Adrenal gland (tissue), 12 donors: ENCODE data around the gene THSD1. TPM values are rescaled to one million over a fixed set of nuclear protein-coding genes. Genes with fewer than 3 reads are reported as not detected.

ENCODE experiments used
- DNase-seq, 7 donors: peaks; one replicate each; pipeline ENCODE4 v3.0.0-alpha.2; 2019 to 2020
- H3K27ac ChIP-seq, 5 donors: fragments of 200-600 bp; sonication (generic) in 4 of 5; 1 replicate in 3 of 5; 2 replicates in 2 of 5; pipeline versions ENCODE4 v1.5.1 to v1.8.0; 2016 to 2020; ENCODE audit warnings: mild to moderate bottlenecking in 1 of 5
- H3K27me3 ChIP-seq: fragments of 200-600 bp; 2 replicates; pipeline ENCODE4 v1.8.0; 2021
- H3K36me3 ChIP-seq, 2 donors: fragments of 200-600 bp; replicated peaks in 1 of 2; 1 replicate in 1 of 2; 2 replicates in 1 of 2; pipeline versions ENCODE4 v1.5.1 to v1.8.0; 2018 to 2022
- H3K4me1 ChIP-seq, 2 donors: fragments of 200-600 bp; replicated peaks in 1 of 2; 1 replicate in 1 of 2; 2 replicates in 1 of 2; pipeline versions ENCODE4 v1.5.1 to v1.8.0; 2018 to 2021
- H3K4me3 ChIP-seq, 4 donors: fragments of 200-600 bp; sonication (generic) in 3 of 4; one replicate each; pipeline ENCODE4 v1.5.1; 2016 to 2018
- H3K9me3 ChIP-seq, 3 donors: fragments of 200-600 bp; sonication (generic) in 1 of 3; replicated peaks in 1 of 3; 1 replicate in 2 of 3; 2 replicates in 1 of 3; pipeline versions ENCODE4 v1.5.1 to v1.8.0; 2016 to 2021
- POLR2A ChIP-seq, 2 donors: fragments of 450-650 bp; IDR thresholded peaks; one replicate each; pipeline ENCODE4 v1.6.1; 2017; ENCODE audit warnings: antibody characterized with exemption in 2 of 2, mild to moderate bottlenecking in 2 of 2, moderate library complexity in 1 of 2
- WGBS, 4 donors: extraction: QIAGEN DNeasy Blood & Tissue Kit in 2 of 4; methylation state at CpG; one replicate each; pipeline versions ENCODE4 v1.1.5 to v1.1.7; 2013 to 2017; 5-methylcytosine and 5-hydroxymethylcytosine counted together
- intact Hi-C, 2 donors: fragments of 100-400 bp; cut with DNase I; formaldehyde crosslinking; loops; one replicate each; pipeline versions ENCODE4 v1.14.1 to v1.15.0; 2022 to 2023
- polyA plus RNA-seq, 3 donors: library from polyadenylated mRNA; stranded (reverse); fragments of 200-250 nt in 2 of 3; fragments of 350-450 nt in 1 of 3; fragmentation: Illumina TruSeq in 1 of 3; extraction: RNeasy Lipid Tissue Mini Kit (QIAGEN cat#74804) in 1 of 3; gene quantifications; one replicate each; pipeline ENCODE4 v1.2.3, GENCODE V29; 2013 to 2014
- total RNA-seq, 9 donors: library from RNA; depleted of rRNA in 4 of 9; stranded (reverse); fragments of >200 nt in 4 of 9; fragments of 120-200 nt in 1 of 9; fragmentation: NEBNext Ultra II Directional in 1 of 9; extraction: Animal tissue kit (Norgen Biotek cat#: 25700) in 1 of 9; gene quantifications; one replicate each; pipeline versions ENCODE4 v1.1.0 to v1.2.4, GENCODE V29; 2013 to 2023
- TF ChIP-seq, protein P1 (sequence below), 6 experiments: fragments of 450-650 bp in 4 of 6; fragments of 200-600 bp in 2 of 6; sonication (generic) in 1 of 6; IDR thresholded peaks; 1 replicate in 5 of 6; 2 replicates in 1 of 6; pipeline versions ENCODE4 v1.5.1 to v1.8.0; 2016 to 2021; ENCODE audit warnings: antibody characterized with exemption in 6 of 6, mild to moderate bottlenecking in 2 of 6, moderate library complexity in 1 of 6
- donor health status: healthy with polysubstance abuse.
- donor health status: Bipolar disorder and iron deficiency.
- donor health status: DM: yes; HTN: yes; CAD: no.
- donor health status: DM: no; HTN: no; CAD: no.
- donor health status: DM: no; HTN: no; CAD: no.
- donor health status: DM: yes; HTN: yes; CAD: no.

Gene THSD1
- total and polyA plus RNA-seq, 12 donors = 0.95 to 6.4 (median 3.3) TPM

DNA sequence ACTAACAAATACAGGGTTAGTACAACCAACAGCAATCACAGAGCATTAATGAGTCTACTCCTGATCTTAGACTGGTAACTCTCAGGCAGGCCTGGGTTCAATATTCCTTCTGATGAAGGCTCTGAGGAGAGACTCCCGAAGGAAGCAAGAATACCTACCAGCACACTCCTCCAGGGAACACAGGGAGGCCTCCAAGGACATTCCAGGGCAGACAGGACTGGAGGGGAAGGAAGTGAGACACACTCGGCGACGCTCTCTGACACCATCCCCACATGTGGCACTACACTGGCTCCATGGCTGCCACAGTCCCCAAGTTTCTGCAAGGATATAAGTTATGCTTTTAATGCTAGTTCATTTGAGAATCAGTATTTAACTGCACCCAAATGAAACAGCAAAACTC lies 20.1 kb downstream of the THSD1 start:
- TF ChIP-seq POLR2A (IDR thresholded peaks at IDR 0.05) = no peak
- TF ChIP-seq, protein P1, sequence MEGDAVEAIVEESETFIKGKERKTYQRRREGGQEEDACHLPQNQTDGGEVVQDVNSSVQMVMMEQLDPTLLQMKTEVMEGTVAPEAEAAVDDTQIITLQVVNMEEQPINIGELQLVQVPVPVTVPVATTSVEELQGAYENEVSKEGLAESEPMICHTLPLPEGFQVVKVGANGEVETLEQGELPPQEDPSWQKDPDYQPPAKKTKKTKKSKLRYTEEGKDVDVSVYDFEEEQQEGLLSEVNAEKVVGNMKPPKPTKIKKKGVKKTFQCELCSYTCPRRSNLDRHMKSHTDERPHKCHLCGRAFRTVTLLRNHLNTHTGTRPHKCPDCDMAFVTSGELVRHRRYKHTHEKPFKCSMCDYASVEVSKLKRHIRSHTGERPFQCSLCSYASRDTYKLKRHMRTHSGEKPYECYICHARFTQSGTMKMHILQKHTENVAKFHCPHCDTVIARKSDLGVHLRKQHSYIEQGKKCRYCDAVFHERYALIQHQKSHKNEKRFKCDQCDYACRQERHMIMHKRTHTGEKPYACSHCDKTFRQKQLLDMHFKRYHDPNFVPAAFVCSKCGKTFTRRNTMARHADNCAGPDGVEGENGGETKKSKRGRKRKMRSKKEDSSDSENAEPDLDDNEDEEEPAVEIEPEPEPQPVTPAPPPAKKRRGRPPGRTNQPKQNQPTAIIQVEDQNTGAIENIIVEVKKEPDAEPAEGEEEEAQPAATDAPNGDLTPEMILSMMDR (IDR thresholded peaks at IDR 0.05) = no peak
- H3K4me1 ChIP-seq = no peaks in the 10 kb centered on the region
- intact Hi-C loops = no loop called here
- H3K9me3 ChIP-seq = no peaks in the 10 kb centered on the region
- H3K27me3 ChIP-seq = no peaks in the 10 kb centered on the region
- H3K4me3 ChIP-seq = no peak overlapping the region
- DNase-seq = no peak
- no peak overlapping the region for H3K27ac ChIP-seq
- no peaks in the 10 kb centered on the region for H3K36me3 ChIP-seq
- WGBS, 4 donors = 81 to 89% (median 82%) methylated on average over 3 to 4 of the region's 4 CpGs

DNA sequence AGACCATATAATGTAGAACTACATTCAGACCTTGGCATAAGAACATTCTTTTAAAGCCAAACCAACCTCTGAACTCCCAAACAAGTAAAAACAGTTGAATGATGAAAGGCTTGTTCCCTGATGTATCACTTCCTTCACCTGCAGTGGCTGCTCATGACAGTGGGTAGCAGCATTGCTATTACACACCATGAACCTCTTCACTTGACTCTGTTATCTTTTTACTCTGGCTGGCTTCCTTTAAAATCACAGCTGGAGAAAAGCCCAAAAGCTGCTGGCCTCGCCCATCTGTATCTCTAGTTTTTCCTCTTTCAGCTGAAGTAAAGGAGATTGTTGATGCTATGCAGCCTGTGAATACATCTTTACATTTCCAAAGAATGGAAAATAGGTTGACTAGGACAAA lies 22.6 kb downstream of the THSD1 start:
- TF ChIP-seq POLR2A (IDR thresholded peaks at IDR 0.05) = no peak
- Histone ChIP-seq H3K27ac (no peak overlapping the region), H3K36me3 (no peaks in the 10 kb centered on the region), H3K4me1 (no peaks in the 10 kb centered on the region), H3K4me3 (no peak overlapping the region), H3K27me3 (no peaks in the 10 kb centered on the region), H3K9me3 (no peaks in the 10 kb centered on the region)
- WGBS, 4 donors = 50 to 70% (median 64%) methylated on average over 1 of the region's 1 CpG
- DNase-seq = no peak
- intact Hi-C loops = no loop called here

DNA sequence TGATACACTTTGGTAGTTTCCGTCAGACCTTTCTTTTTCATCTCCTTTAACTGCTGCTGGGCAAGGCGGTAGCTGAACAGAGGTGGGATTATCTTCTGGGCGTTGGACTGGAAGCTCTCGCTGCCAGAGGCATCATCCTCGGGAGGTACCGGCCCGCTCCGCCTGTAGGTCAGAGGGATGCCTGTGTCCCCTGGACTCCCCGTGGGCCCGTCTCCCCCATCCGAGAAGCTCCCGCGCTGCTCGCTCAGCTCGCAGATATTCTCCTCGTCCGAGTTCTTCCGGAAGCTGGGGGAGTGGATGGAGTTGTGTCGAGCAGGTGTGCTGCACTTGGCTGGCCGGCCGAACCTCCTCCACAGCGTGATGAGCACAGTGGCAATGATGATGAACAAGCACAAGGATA lies 27.7 kb downstream of the THSD1 start:
- intact Hi-C loops = no loop called here
- WGBS, 4 donors = 94 to 96% (median 96%) methylated on average over 22 of the region's 22 CpGs
- Histone ChIP-seq H3K4me3 (no peak overlapping the region), H3K27ac (no peak overlapping the region), H3K27me3 (no peaks in the 10 kb centered on the region), H3K4me1 (peaks cover 0 to 5% of the 10 kb centered on the region in 2 donors), H3K9me3 (no peaks in the 10 kb centered on the region), H3K36me3 (no peaks in the 10 kb centered on the region)
- no peak for TF ChIP-seq POLR2A (IDR thresholded peaks at IDR 0.05)
- TF ChIP-seq, protein P1 (IDR thresholded peaks at IDR 0.05) = no peak
- no peak for DNase-seq

DNA sequence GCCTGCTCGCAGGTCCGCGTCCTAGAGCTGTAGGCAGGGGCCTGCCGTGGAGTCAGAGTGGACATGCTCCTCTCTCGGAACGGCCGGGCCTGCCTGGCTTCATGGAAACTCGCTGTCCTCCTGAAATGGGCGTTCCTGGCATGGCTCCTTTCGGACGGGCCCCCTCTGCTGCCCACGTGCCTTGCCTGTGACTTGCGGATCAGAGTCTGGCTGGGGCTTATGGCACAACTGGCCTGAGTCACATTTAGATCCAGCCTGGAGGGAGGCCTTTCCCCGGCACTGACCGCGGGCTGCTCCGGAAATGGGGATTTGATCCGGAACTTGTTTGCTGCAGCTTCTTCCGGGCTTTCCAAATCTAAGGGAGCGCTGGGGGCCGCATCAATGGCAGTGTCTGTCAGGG lies 28.1 kb downstream of the THSD1 start:
- 94 to 96% (median 95%) methylated on average over 13 to 21 of the region's 21 CpGs for WGBS, 4 donors
- no peak overlapping the region for H3K4me3 ChIP-seq
- no peaks in the 10 kb centered on the region for H3K36me3 ChIP-seq
- no peak for DNase-seq
- no peaks in the 10 kb centered on the region for H3K9me3 ChIP-seq
- TF ChIP-seq POLR2A (IDR thresholded peaks at IDR 0.05) = no peak
- TF ChIP-seq, protein P1 (IDR thresholded peaks at IDR 0.05) = no peak
- H3K4me1 ChIP-seq = peaks cover 0 to 5% of the 10 kb centered on the region in 2 donors
- intact Hi-C loops = no loop called here
- no peak overlapping the region for H3K27ac ChIP-seq
- H3K27me3 ChIP-seq = no peaks in the 10 kb centered on the region

DNA sequence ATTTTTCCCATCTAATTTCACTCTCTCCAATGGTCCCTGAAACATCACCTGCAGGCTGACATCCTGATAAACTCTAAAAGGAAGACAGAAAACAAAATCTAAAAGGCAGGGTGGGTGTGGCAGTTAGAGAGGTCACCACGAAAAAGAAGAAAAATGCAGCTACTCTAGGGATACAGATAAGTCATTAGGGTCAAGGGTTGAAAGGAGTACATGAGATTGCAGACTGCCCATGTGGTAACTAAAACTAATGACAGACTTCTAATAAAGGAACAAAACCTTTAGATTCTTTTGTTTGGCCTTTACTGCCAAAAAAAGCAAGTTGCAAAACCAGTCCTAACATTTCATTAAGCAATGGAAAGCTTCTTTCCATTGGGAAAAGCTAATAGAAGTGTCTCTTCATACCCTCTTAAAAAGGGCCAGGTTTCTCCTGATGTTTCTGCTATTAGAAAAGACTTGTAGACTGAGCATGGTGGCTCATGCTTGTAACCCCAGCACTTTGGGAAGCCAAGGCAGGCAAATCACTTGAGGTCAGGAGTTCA lies 31.0 kb downstream of the THSD1 start:
- H3K27ac ChIP-seq = no peak overlapping the region
- 8 to 32% (median 15%) methylated on average over 1 of the region's 1 CpG for WGBS, 4 donors
- peaks cover 0 to 5% of the 10 kb centered on the region in 2 donors for H3K4me1 ChIP-seq
- intact Hi-C loops = no loop called here
- TF ChIP-seq POLR2A (IDR thresholded peaks at IDR 0.05) = no peak
- TF ChIP-seq, protein P1 (IDR thresholded peaks at IDR 0.05) = no peak
- H3K4me3 ChIP-seq = no peak overlapping the region
- H3K9me3 ChIP-seq = no peaks in the 10 kb centered on the region
- H3K36me3 ChIP-seq = no peaks in the 10 kb centered on the region
- no peaks in the 10 kb centered on the region for H3K27me3 ChIP-seq
- DNase-seq = no peak
